Left renal pelvis (tissue), 4 donors: ENCODE data around the gene ADAMTS9. TPM values are rescaled to one million over a fixed set of nuclear protein-coding genes. Genes with fewer than 3 reads are reported as not detected.
A peak's percentile ranks its signal among the peaks of the same experiment; 100 is the strongest.
"Not testable (repeated sequence)": the region's sequence is repeated elsewhere in the genome, so short reads cannot be mapped to it uniquely, and the experiment has no call there.

Source experiments
- DNase-seq, 4 donors: peaks; one replicate each; pipeline ENCODE4 v3.0.0-alpha.2; 2013; ENCODE audit warnings: low read depth in 4 of 4, low spot score in 3 of 4
- polyA plus RNA-seq, 4 donors: library from polyadenylated mRNA; unstranded; fragments of 120-200 nt; gene quantifications; one replicate each; pipeline ENCODE4 v1.2.1, GENCODE V29; 2013; ENCODE audit not compliant: insufficient read length in 4 of 4

The ADAMTS9 gene
- polyA plus RNA-seq, 4 donors = 48.7 to 168 (median 142) TPM

- no peak for DNase-seq
These were observed 136.1 kb downstream of the ADAMTS9 start for GRCh38 chr3:64551697-64552096.

DNA sequence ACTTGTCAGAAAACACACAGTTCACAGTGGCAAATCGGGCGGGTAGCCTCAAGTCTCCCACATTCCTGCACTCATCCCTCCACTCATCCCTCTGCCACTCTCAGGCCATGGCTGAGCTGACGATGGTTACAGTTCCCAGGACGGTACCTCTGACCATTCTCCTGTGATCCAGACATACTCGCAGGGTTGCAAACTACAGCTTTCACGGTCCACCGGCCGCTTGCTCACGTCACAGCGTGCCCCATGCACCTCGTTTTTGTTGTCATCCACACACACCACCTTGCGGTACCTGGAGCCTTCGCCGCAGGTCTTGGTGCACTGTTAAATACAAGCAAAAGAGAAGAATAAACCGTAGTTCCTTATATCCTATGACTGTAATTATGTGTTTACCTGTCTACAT, 137.1 kb downstream of the ADAMTS9 start:
- DNase-seq = no peak

DNA sequence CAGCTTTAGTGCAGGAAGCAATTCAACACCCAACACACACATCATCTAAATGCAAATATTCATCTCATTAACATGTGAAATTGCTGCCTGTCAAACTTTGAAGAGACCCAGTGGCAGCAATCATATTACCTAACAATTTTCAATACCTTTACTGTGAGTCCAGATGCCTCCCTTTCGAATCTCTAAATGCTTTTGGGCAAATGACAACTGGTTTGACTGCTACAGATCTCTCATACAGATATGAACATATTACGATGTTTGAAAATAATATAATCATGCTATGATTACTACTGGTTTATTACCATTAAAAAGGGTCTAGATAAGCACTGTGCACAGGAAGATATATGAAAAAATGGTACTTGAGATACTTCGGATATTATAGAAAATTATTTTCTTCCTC, 137.9 kb downstream of the ADAMTS9 start:
- DNase-seq = no peak

DNA sequence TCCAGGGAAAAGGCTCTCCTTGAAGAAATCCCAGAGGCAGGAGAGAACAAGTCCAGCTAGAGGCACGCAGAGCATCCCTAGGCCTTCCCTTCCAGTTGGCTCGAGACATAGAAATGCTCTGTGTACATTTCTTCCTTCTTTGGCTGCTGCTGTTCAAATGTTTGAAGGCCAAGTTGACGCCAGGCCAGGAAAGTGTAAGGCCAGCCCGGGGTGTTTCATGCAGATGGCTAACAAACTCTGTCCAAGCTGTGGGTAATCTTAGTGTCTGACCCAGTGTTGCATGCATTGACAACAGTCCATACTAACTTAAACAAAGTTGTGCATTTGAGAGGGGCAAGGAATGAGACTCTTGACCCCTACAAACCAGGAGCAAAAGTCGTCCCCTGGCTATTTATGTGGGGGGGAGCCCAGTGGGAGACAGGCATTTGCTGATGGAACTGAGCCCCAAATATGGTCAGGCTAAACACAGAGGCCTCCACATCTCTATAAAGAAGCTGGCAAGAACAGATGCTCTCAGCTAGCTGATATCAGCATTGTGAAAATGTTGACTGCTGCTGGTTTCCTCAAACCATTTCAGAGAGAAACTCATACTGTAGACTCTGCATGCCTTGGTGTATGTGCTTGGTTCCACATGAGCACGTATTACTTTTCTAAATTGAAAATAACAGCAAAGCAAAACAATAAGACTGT, 139.5 kb downstream of the ADAMTS9 start:
- DNase-seq = no peak

DNA sequence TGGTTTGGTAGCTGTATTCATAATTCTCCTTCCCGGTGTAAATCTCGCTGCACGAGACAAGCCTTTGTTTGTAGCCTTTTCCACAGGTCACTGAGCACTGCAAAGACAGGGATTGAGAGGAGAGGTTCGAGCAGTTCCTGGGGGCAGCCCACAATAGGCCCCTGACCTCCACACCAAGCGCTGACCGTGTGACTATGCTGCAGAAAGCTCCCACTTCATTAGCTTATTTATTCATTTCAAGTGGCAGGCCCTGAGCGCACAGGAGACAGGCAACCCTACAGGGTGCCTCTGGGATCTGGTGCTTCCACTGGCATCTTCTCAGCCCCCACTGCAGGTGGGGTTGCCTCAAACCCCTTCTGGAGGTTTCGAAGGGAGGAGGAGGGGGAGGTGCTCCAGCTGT, 140.9 kb downstream of the ADAMTS9 start:
- DNase-seq = no peak

- DNase-seq = not testable (repeated sequence)
These were observed 142.6 kb downstream of the ADAMTS9 start for GRCh38 chr3:64545239-64545638.

- DNase-seq = no peak
These were observed 146.0 kb downstream of the ADAMTS9 start for GRCh38 chr3:64541803-64542202.

- no peak for DNase-seq
These were observed 148.2 kb downstream of the ADAMTS9 start for GRCh38 chr3:64539451-64540196.

- no peak for DNase-seq
These were observed 151.6 kb downstream of the ADAMTS9 start for GRCh38 chr3:64536166-64536565.

GRCh38 chr3:64533617-64534317, 154.0 kb downstream of the ADAMTS9 start:
- DNase-seq = peak; percentile 77 to 83 (median 78)

GRCh38 chr3:64530434-64531049, 157.3 kb downstream of the ADAMTS9 start:
- peak in 3 of 4 donors; percentile 39 to 53 (median 51) for DNase-seq

- no peak for DNase-seq
These were observed 164.5 kb downstream of the ADAMTS9 start for GRCh38 chr3:64523324-64523723.

DNA sequence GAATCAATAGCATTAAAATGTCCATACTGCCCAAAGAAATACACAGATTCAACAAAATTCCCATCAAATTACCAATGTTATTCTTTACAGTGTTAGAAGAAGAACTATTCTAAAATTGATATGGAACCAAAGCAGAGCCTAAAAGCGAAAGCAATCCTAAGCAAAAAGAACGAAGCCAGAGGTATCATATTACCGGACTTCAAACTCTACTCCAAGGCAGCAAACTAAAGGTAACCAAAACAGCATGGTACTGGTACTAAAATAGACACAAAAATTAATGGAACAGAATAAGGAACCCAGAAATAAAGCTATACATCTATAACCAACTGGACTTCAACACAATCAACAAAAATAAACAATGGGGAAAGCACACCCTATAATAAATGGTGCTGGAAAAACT, 167.5 kb downstream of the ADAMTS9 start:
- no peak for DNase-seq

DNA sequence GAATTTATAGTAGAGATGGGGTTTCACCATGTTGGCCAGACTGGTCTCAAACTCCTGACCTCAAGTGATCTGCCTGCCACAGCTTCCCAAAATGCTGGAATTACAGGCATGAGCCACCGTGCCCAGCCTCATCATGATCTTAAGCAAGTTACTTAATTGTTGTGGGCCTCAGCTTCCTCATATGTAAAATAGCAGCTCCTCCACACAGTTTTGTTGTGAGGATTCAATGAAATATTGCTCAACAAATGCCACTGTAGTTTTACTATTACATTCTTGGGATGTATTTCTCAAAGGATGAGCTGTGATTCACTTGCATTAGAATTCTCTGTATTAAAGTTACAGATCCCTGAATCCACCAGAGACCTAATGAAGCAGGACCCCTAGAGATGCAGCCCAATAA, 168.8 kb downstream of the ADAMTS9 start:
- no peak for DNase-seq

- no peak for DNase-seq
These were observed 169.3 kb downstream of the ADAMTS9 start for GRCh38 chr3:64518496-64518895.

- DNase-seq = no peak
These were observed 172.9 kb downstream of the ADAMTS9 start for GRCh38 chr3:64514889-64515288.

DNA sequence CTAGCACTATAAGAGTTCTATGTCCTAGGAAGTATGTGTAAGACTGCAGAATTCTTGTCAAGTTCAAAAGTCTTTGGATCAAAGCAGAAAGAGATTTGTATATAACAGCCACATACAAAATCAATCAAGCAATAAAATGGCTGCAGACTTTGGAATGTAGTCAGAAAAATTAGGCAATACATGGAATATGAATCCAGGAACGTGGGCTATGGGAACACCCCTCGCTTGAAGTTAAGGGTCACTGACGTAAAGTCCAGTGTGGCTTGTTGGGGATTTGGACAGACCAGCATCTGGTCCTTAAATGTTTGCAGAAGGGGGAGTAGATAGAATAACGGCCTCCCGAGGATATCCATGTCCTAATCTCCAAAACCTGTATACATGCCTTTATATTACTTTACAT, 178.6 kb downstream of the ADAMTS9 start:
- DNase-seq = no peak

GRCh38 chr3:64508140-64508539, 179.7 kb downstream of the ADAMTS9 start:
- DNase-seq = no peak

DNA sequence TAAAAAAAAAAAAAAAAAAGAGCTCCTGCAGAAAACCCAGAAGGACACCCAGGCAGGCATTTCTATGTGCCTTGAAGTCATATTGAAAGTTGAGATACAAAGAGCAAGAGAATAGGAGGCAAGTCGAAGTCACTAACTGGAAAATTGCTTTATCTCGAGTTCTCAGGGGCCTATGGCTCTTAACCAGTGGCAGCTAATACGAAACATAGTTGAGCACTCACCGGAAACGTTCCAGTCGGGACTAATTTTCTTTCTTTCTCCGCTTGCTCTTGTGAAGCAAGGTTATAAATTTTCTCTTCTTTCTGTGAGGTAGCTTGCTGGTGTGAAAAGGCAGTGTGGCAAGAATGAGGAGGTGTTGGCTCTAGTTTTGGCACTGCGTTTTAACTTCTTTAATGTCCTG, 181.5 kb downstream of the ADAMTS9 start:
- no peak for DNase-seq

- no peak for DNase-seq
These were observed 182.4 kb downstream of the ADAMTS9 start for GRCh38 chr3:64505419-64505818.

DNA sequence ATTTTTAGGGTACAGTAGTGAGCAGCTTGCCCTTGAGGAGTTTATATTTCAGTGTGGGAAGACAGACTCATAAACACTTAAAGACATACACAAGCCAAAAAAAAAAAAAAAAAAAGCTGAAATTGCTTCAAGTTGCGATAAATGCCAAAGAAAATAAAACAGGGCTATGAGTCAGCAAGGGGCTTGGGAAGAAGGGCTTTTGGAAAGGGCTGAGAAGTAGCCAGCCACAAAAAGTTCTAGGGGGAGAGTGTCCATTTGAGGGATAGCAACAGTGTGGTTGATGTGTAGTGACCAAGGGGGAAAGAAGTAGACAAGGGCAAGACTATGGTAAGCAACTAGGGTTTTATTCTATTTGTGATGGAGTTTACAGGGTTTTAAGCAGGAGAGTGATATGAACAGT, 185.5 kb downstream of the ADAMTS9 start:
- no peak for DNase-seq
